HepG2 (cell line): ENCODE results near the gene DIRAS1. TPM values are rescaled to one million over a fixed set of nuclear protein-coding genes. Genes with fewer than 3 reads are reported as not detected.

Experiments used
- ATAC-seq: fragments of 200-7000 bp; cut with Tn5 transposase; 3 replicates; pipeline ENCODE4 v1.9.1; 2020; ENCODE audit warnings: mild to moderate bottlenecking, moderate library complexity
- Bru-seq: library from RNA; stranded (reverse); fragments of 400-500 nt; gene quantifications from one replicate; lab custom pipeline; 2021; lab: Mats Ljungman, UMichigan
- BruChase-seq, 2 experiments: library from RNA; stranded (reverse); fragments of 400-500 nt; gene quantifications; one replicate each; lab custom pipeline; 2021; lab: Mats Ljungman, UMichigan
- BruUV-seq: library from RNA; stranded (reverse); fragments of 400-500 nt; replicated peaks from 2 replicates; lab custom pipeline; 2021; lab: Mats Ljungman, UMichigan
- CTCF ChIA-PET: fragments of 300-600 bp; formaldehyde crosslinking; extraction: SDS; loops from one replicate; lab custom pipeline; 2021; ENCODE audit warnings: low total read pairs, inconsistent platforms, low intra/inter-chr PET ratio; lab: Yijun Ruan, JAX
- POLR2A ChIA-PET: fragments of 350-600 bp; sonication (Branson Sonifier 250); formaldehyde crosslinking; loops from one replicate; lab custom pipeline; 2020; ENCODE audit warnings: antibody characterized with exemption, inconsistent platforms; lab: Yijun Ruan, JAX
- DNase-seq: peaks from one replicate; pipeline ENCODE4 v3.0.0-alpha.2; 2015; ENCODE audit warnings: low spot score
- FAIRE-seq: peaks from 3 replicates; lab custom pipeline; 2011; peaks lifted over from hg19 to GRCh38; lab: Jason Lieb, UNC
- H2AFZ ChIP-seq: one replicate; pipeline ENCODE4 v1.6.1; 2011; ENCODE audit warnings: low read length, inconsistent platforms
- H3K27ac ChIP-seq: fragments of 300-600 bp; 3 replicates; pipeline ENCODE4 v1.8.0; 2011; ENCODE audit warnings: mixed run types, mild to moderate bottlenecking, mixed read lengths, low read length, inconsistent platforms; ENCODE audit not compliant: insufficient read depth; ENCODE audit errors: extremely low read length
- H3K27me3 ChIP-seq, 2 experiments: fragments of 200-600 bp in 1 of 2; 2 replicates in 1 of 2; 3 replicates in 1 of 2; pipeline versions ENCODE4 v1.6.0 to v1.8.0; 2011; ENCODE audit warnings: low read length in 2 of 2, mild to moderate bottlenecking in 2 of 2, moderate library complexity in 2 of 2, inconsistent platforms in 1 of 2; ENCODE audit not compliant: insufficient read depth in 2 of 2, control insufficient read depth in 1 of 2
- H3K36me3 ChIP-seq, 2 experiments: fragments of 200-600 bp in 1 of 2; replicated peaks in 1 of 2; 2 replicates in 1 of 2; 3 replicates in 1 of 2; pipeline versions ENCODE4 v1.5.1 to v1.8.0; 2011; ENCODE audit warnings: low read length in 2 of 2, inconsistent platforms in 1 of 2; ENCODE audit not compliant: insufficient read depth in 2 of 2, control insufficient read depth in 1 of 2
- H3K4me1 ChIP-seq: 2 replicates; pipeline ENCODE4 v1.5.1; 2012; ENCODE audit warnings: low read length, inconsistent platforms; ENCODE audit not compliant: insufficient read depth
- H3K4me2 ChIP-seq: 2 replicates; pipeline ENCODE4 v1.6.0; 2011; ENCODE audit warnings: low read depth, low read length, inconsistent platforms
- H3K4me3 ChIP-seq, 3 experiments: fragments of 200-600 bp in 1 of 3; sonication (generic), shearing (Covaris generic) in 1 of 3; replicated peaks in 1 of 3; 2 replicates each; pipeline ENCODE4 v1.5.1; 2011 to 2016; ENCODE audit warnings: low read length in 3 of 3, inconsistent platforms in 2 of 3, low read depth in 2 of 3, mild to moderate bottlenecking in 2 of 3, control low read depth in 1 of 3, mixed read lengths in 1 of 3; ENCODE audit not compliant: insufficient read depth in 1 of 3
- H3K79me2 ChIP-seq: one replicate; pipeline ENCODE4 v1.6.1; 2011; ENCODE audit warnings: low read length, inconsistent platforms; ENCODE audit not compliant: insufficient read depth
- H3K9ac ChIP-seq: 2 replicates; pipeline ENCODE4 v1.6.0; 2011; ENCODE audit warnings: mild to moderate bottlenecking, low read depth, low read length, inconsistent platforms; ENCODE audit not compliant: insufficient read depth
- H3K9me3 ChIP-seq: 2 replicates; pipeline ENCODE4 v1.5.1; 2012; ENCODE audit warnings: mild to moderate bottlenecking, low read length
- H4K20me1 ChIP-seq: 2 replicates; pipeline ENCODE4 v1.6.0; 2011; ENCODE audit warnings: inconsistent platforms, mild to moderate bottlenecking, low read length, moderate library complexity; ENCODE audit not compliant: insufficient read depth
- ADNP ChIP-seq: sonication (generic); formaldehyde crosslinking; IDR thresholded peaks from 2 replicates; pipeline ENCODE4 v1.4.0; 2020; ENCODE audit warnings: missing genetic modification reagents
- BORCS8-MEF2B ChIP-seq: sonication (generic); formaldehyde crosslinking; IDR thresholded peaks from 2 replicates; pipeline ENCODE4 v1.8.0; 2022; ENCODE audit warnings: mild to moderate bottlenecking, missing genetic modification reagents
- MATR3 ChIP-seq: sonication (generic); formaldehyde crosslinking; IDR thresholded peaks from 2 replicates; pipeline ENCODE4 v1.4.0; 2020; ENCODE audit warnings: missing genetic modification reagents
- MTF2 ChIP-seq: sonication (generic); formaldehyde crosslinking; IDR thresholded peaks from 2 replicates; pipeline ENCODE4 v1.5.0; 2020; ENCODE audit warnings: missing genetic modification reagents, borderline replicate concordance
- NR2F6 ChIP-seq, 2 experiments: IDR thresholded peaks; 2 replicates each; pipeline ENCODE4 v1.6.1; 2016; ENCODE audit warnings: antibody characterized with exemption in 1 of 2, mild to moderate bottlenecking in 1 of 2
- PCBP1 ChIP-seq: fragments of 200-400 bp; formaldehyde crosslinking; IDR thresholded peaks from 2 replicates; pipeline ENCODE4 v1.6.1; 2017; ENCODE audit warnings: mild to moderate bottlenecking, low read depth, low read length, borderline replicate concordance
- ZNF703 ChIP-seq: sonication (generic); formaldehyde crosslinking; IDR thresholded peaks from 2 replicates; pipeline ENCODE4 v1.5.1; 2020; ENCODE audit warnings: missing genetic modification reagents, mild to moderate bottlenecking, moderate library complexity, borderline replicate concordance
- WGBS: methylation state at CpG from one replicate; pipeline ENCODE4 v1.1.6; 2017; ENCODE audit warnings: low lambda C conversion rate; 5-methylcytosine and 5-hydroxymethylcytosine counted together
- in situ Hi-C: cut with HindIII; loops from 2 replicates; pipeline ENCODE4 v1.10.0; 2017; ENCODE audit warnings: low pct_unique_long_range_greater_than_20kb; ENCODE audit not compliant: extremely low pct_ligation_motif_present
- intact Hi-C: fragments of 100-400 bp; cut with micrococcal nuclease; formaldehyde crosslinking; loops from one replicate; pipeline ENCODE4 v1.10.0; 2022; ENCODE audit not compliant: unreplicated experiment
- long read RNA-seq, 2 experiments: library from RNA in 1 of 2; library from polyadenylated mRNA in 1 of 2; stranded (forward) in 1 of 2; unstranded in 1 of 2; transcript quantifications; one replicate each; pipeline ENCODE4 v2.0.0, GENCODE V29; 2019 to 2022
- polyA minus RNA-seq, 3 experiments: library from RNA; depleted of rRNA, polyadenylated mRNA; stranded (reverse); fragments of >200 nt; gene quantifications; 2 replicates each; pipeline ENCODE4 v1.2.3, GENCODE V29; 2011; ENCODE audit warnings: low replicate concordance in 1 of 3
- polyA plus RNA-seq, 8 experiments: library from polyadenylated mRNA; depleted of rRNA in 3 of 8; stranded (reverse) in 7 of 8; unstranded in 1 of 8; fragments of >200 nt; fragmentation: Illumina TruSeq in 4 of 8; extraction: Trizol in 4 of 8; gene quantifications; 2 replicates each; pipeline versions ENCODE4 v1.2.1 to v1.2.3, GENCODE V29; 2011 to 2016; ENCODE audit warnings: low read depth in 4 of 8, missing spikeins in 1 of 8, mixed read lengths in 1 of 8; ENCODE audit not compliant: insufficient read depth in 1 of 8
- total RNA-seq, 5 experiments: library from RNA; depleted of rRNA; stranded (reverse); fragments of >200 nt; fragmentation: Illumina TruSeq; extraction: Trizol; gene quantifications; 2 replicates each; pipeline ENCODE4 v1.2.3, GENCODE V29; 2016; ENCODE audit warnings: low read depth in 1 of 5
- TF ChIP-seq, protein P1 (sequence below), 2 experiments: IDR thresholded peaks; 2 replicates each; pipeline ENCODE4 v1.6.1; 2011 to 2012; ENCODE audit warnings: low read length in 2 of 2, borderline replicate concordance in 1 of 2, low read depth in 1 of 2, mild to moderate bottlenecking in 1 of 2, moderate library complexity in 1 of 2

Gene DIRAS1, protein sequence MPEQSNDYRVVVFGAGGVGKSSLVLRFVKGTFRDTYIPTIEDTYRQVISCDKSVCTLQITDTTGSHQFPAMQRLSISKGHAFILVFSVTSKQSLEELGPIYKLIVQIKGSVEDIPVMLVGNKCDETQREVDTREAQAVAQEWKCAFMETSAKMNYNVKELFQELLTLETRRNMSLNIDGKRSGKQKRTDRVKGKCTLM
- total RNA-seq (2016; rRNA removed; fragmentation: Illumina TruSeq; extraction: Trizol), result 0.97 and 1.2 TPM in 2 replicates
- 0.61 and 0.62 TPM in 2 replicates for total RNA-seq (2016; cell fraction: cytosol; rRNA removed; fragmentation: Illumina TruSeq; extraction: Trizol; ENCODE audit: low read depth)
- total RNA-seq (2016; cell fraction: insoluble cytoplasmic fraction; rRNA removed; fragmentation: Illumina TruSeq; extraction: Trizol), result 1.0 and 1.1 TPM in 2 replicates
- total RNA-seq (2016; cell fraction: membrane; rRNA removed; fragmentation: Illumina TruSeq; extraction: Trizol), result 1.3 and 1.6 TPM in 2 replicates
- 0.56 and 0.94 TPM in 2 replicates for total RNA-seq (2016; cell fraction: nucleus; rRNA removed; fragmentation: Illumina TruSeq; extraction: Trizol)
- polyA plus RNA-seq (2011; rRNA removed), result 1.8 and 2.9 TPM in 2 replicates
- 1.7 and 2.2 TPM in 2 replicates for polyA plus RNA-seq (2011; cell fraction: cytosol; rRNA removed)
- 2.6 and 3.2 TPM in 2 replicates for polyA plus RNA-seq (2011; cell fraction: nucleus; rRNA removed)
- 1.3 and 1.7 TPM in 2 replicates for polyA plus RNA-seq (2012)
- polyA plus RNA-seq (2016; cell fraction: cytosol; fragmentation: Illumina TruSeq; extraction: Trizol; ENCODE audit: low read depth), result 0.97 and 1.5 TPM in 2 replicates
- polyA plus RNA-seq (2016; cell fraction: insoluble cytoplasmic fraction; fragmentation: Illumina TruSeq; extraction: Trizol; ENCODE audit: low read depth), result 1.7 and 2.5 TPM in 2 replicates
- 1.8 and 1.9 TPM in 2 replicates for polyA plus RNA-seq (2016; cell fraction: membrane; fragmentation: Illumina TruSeq; extraction: Trizol; ENCODE audit: low read depth)
- 1.9 and 2.0 TPM in 2 replicates for polyA plus RNA-seq (2016; cell fraction: nucleus; fragmentation: Illumina TruSeq; extraction: Trizol; ENCODE audit: insufficient read depth, low read depth)
- polyA minus RNA-seq (2011; rRNA and poly(A)+ RNA removed; ENCODE audit: low replicate concordance), result 0.35 and 2.3 TPM in 2 replicates
- polyA minus RNA-seq (2011; cell fraction: cytosol; rRNA and poly(A)+ RNA removed), result 1.7 and 1.8 TPM in 2 replicates
- polyA minus RNA-seq (2011; cell fraction: nucleus; rRNA and poly(A)+ RNA removed), result 0.64 and 0.75 TPM in 2 replicates
- Bru-seq, nascent RNA, result percentile 36 among the genes with signal in this experiment
- percentile 56 among the genes with signal in this experiment for BruChase-seq, experiment 1, labeled RNA remaining after a 6-hour chase
- percentile 45 among the genes with signal in this experiment for BruChase-seq, experiment 2, labeled RNA remaining after a 2-hour chase
- long read RNA-seq, experiment 1, result 0 reads
- long read RNA-seq, experiment 2, partial matches to known transcripts, result 1 of 7 reads
- long read RNA-seq, experiment 2, other reads (novel, unspliced or antisense), result 3 of 7 reads

DNA sequence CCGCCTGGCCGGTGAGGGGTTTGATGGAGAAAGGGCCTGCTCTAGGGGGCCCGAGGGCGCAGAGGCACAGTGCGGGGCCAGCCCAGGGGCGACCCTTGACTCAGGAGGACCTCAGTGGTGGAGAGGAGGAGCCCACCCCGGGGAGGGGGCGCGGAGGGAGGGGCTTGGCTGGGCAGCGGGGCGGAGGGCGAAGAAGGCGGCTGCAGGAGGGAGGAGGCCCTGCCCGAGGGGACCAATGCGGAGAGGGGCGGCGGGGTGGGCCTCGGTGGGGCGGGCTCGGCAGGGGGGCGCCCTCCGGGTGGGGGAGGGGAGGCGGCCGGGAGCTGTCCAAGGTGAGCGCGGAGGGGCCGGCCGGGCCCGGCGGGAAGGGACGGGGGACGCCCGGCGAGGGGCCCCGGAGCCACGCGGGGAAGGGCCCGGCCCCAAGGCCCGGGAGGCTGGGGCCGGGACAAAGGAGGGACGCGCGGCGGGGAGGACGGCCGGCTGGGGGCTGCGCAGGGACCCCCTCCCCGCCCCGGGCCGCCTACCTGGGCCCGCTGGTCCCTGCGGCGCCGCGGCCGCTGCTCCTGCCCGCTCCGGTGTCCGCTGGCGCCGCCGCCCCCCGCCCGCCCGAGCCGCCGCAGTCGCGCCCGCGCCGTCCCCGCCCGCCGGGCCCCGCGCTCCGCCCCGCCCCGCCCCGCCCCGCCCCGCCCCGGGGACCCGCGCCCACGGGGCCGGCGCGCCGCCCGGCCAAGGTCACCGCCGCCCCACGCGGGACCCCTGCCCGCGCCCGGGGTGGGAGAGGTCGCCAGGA, at the start of gene DIRAS1:
Gene DIRAS1 (minus strand): TSS at position 596 of the 793 bp plus-strand sequence. CDS start 3,566 bp downstream, outside the sequence.
- Histone ChIP-seq H3K27me3 (peaks cover 19 to 51% of the 10 kb centered on the region in 2 experiments), H3K4me1 (peaks cover 35% of the 10 kb centered on the region), H3K79me2 (no peaks in the 10 kb centered on the region), H3K36me3 (no peaks in the 10 kb centered on the region), H3K9ac (no peak within 1 kb of the TSS), H3K4me3 (peak within 1 kb of the TSS; percentile 49 to 73 (median 55); a peak in 5 of 6 replicates), H3K9me3 (no peaks in the 10 kb centered on the region), H3K4me2 (peak within 1 kb of the TSS; percentile 58), H3K27ac (no peak within 1 kb of the TSS), H4K20me1 (no peaks in the 10 kb centered on the region), H2AFZ (no peak within 1 kb of the TSS)
- ATAC-seq (no peak), DNase-seq (no peak), FAIRE-seq (no peak)
- ChIA-PET CTCF (no interaction called here), POLR2A (no interaction called here)
- WGBS, result 15% methylated on average over 6 of the region's 100 CpGs
- in situ Hi-C loops (no loop called here), intact Hi-C loops (no loop called here)
- TF ChIP-seq NR2F6 (IDR thresholded peaks at IDR 0.05) (no peak), NR2F6 (CRISPR knock-in tag; IDR thresholded peaks at IDR 0.05) (no peak), ADNP (CRISPR knock-in tag) (no peak), ZNF703 (no peak), PCBP1 (0 out of 2 replicates have a peak, but pooled peaks have one; percentile 11), MATR3 (CRISPR knock-in tag) (no peak), MTF2 (CRISPR knock-in tag) (no peak), BORCS8-MEF2B (peak; percentile 35; the same call in 1 of the 2 replicates)
- TF ChIP-seq, protein P1, sequence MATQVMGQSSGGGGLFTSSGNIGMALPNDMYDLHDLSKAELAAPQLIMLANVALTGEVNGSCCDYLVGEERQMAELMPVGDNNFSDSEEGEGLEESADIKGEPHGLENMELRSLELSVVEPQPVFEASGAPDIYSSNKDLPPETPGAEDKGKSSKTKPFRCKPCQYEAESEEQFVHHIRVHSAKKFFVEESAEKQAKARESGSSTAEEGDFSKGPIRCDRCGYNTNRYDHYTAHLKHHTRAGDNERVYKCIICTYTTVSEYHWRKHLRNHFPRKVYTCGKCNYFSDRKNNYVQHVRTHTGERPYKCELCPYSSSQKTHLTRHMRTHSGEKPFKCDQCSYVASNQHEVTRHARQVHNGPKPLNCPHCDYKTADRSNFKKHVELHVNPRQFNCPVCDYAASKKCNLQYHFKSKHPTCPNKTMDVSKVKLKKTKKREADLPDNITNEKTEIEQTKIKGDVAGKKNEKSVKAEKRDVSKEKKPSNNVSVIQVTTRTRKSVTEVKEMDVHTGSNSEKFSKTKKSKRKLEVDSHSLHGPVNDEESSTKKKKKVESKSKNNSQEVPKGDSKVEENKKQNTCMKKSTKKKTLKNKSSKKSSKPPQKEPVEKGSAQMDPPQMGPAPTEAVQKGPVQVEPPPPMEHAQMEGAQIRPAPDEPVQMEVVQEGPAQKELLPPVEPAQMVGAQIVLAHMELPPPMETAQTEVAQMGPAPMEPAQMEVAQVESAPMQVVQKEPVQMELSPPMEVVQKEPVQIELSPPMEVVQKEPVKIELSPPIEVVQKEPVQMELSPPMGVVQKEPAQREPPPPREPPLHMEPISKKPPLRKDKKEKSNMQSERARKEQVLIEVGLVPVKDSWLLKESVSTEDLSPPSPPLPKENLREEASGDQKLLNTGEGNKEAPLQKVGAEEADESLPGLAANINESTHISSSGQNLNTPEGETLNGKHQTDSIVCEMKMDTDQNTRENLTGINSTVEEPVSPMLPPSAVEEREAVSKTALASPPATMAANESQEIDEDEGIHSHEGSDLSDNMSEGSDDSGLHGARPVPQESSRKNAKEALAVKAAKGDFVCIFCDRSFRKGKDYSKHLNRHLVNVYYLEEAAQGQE (IDR thresholded peaks at IDR 0.05; ENCODE audit: borderline replicate concordance in 1 of 2, low read depth in 1 of 2, low read length in 2 of 2), result peak; percentile 45 to 85
- BruUV-seq, result no TSS peak
